H9 (cell line): ENCODE measurements around the gene AP1AR. TPM values are rescaled to one million over a fixed set of nuclear protein-coding genes. Genes with fewer than 3 reads are reported as not detected.

Experiments used
- DNase-seq: peaks from one replicate; pipeline ENCODE4 v3.0.0-alpha.2; 2017
- H2AFZ ChIP-seq: one replicate; pipeline ENCODE4 v1.6.1; 2013; ENCODE audit warnings: mild to moderate bottlenecking, low read length, control low read depth, moderate library complexity
- H2AK5ac ChIP-seq: 2 replicates; pipeline ENCODE4 v1.6.1; 2013; ENCODE audit warnings: low read length, control low read depth, mixed read lengths; ENCODE audit not compliant: insufficient read length
- H2BK120ac ChIP-seq: one replicate; pipeline ENCODE4 v1.6.1; 2013; ENCODE audit warnings: low read depth, mild to moderate bottlenecking, low read length, control low read depth, inconsistent platforms; ENCODE audit not compliant: poor library complexity, severe bottlenecking
- H2BK12ac ChIP-seq: 2 replicates; pipeline ENCODE4 v1.6.1; 2013; ENCODE audit warnings: low read length, control low read depth, mixed read lengths, low read depth; ENCODE audit not compliant: insufficient read length
- H2BK15ac ChIP-seq: 2 replicates; pipeline ENCODE4 v1.6.1; 2013; ENCODE audit warnings: low read depth, low read length, control low read depth
- H2BK20ac ChIP-seq: one replicate; pipeline ENCODE4 v1.6.1; 2013; ENCODE audit warnings: low read depth, mild to moderate bottlenecking, low read length, control low read depth, inconsistent platforms; ENCODE audit not compliant: poor library complexity, severe bottlenecking
- H2BK5ac ChIP-seq: 2 replicates; pipeline ENCODE4 v1.6.1; 2013; ENCODE audit warnings: low read length, control low read depth, mixed read lengths; ENCODE audit not compliant: insufficient read length
- H3K14ac ChIP-seq: 2 replicates; pipeline ENCODE4 v1.6.1; 2013; ENCODE audit warnings: low read length, control low read depth; ENCODE audit not compliant: insufficient read depth
- H3K18ac ChIP-seq: 2 replicates; pipeline ENCODE4 v1.6.1; 2013; ENCODE audit warnings: low read depth, mild to moderate bottlenecking, mixed read lengths, low read length, control low read depth; ENCODE audit not compliant: insufficient read length
- H3K23ac ChIP-seq: 2 replicates; pipeline ENCODE4 v1.6.1; 2013; ENCODE audit warnings: low read length, control low read depth, mixed read lengths, low read depth; ENCODE audit not compliant: insufficient read length
- H3K23me2 ChIP-seq: 2 replicates; pipeline ENCODE4 v1.6.1; 2013; ENCODE audit warnings: low read depth, mild to moderate bottlenecking, mixed read lengths, low read length, control low read depth; ENCODE audit not compliant: insufficient read length, poor library complexity, severe bottlenecking
- H3K27ac ChIP-seq: 2 replicates; pipeline ENCODE4 v1.5.1; 2013; ENCODE audit warnings: low read length, control low read depth, mixed read lengths, low read depth; ENCODE audit not compliant: insufficient read length
- H3K27me3 ChIP-seq: 2 replicates; pipeline ENCODE4 v1.6.1; 2013; ENCODE audit warnings: low read length, control low read depth, inconsistent platforms; ENCODE audit not compliant: insufficient read depth
- H3K4ac ChIP-seq: 2 replicates; pipeline ENCODE4 v1.6.1; 2013; ENCODE audit warnings: low read depth, mild to moderate bottlenecking, control low read depth, inconsistent platforms, low read length, moderate library complexity
- H3K4me1 ChIP-seq: 2 replicates; pipeline ENCODE4 v1.6.1; 2013; ENCODE audit warnings: low read length, control low read depth, inconsistent platforms; ENCODE audit not compliant: insufficient read depth
- H3K4me2 ChIP-seq: 2 replicates; pipeline ENCODE4 v1.6.1; 2013; ENCODE audit warnings: low read length, control low read depth, mixed read lengths; ENCODE audit not compliant: insufficient read length, insufficient read depth
- H3K56ac ChIP-seq: 2 replicates; pipeline ENCODE4 v1.6.1; 2013; ENCODE audit warnings: low read depth, mild to moderate bottlenecking, mixed read lengths, low read length, control low read depth; ENCODE audit not compliant: insufficient read length
- H3K79me1 ChIP-seq: 2 replicates; pipeline ENCODE4 v1.6.1; 2013; ENCODE audit warnings: low read depth, mild to moderate bottlenecking, moderate library complexity, low read length, control low read depth, inconsistent platforms; ENCODE audit not compliant: insufficient read depth, poor library complexity, severe bottlenecking
- H3K79me2 ChIP-seq: 2 replicates; pipeline ENCODE4 v1.6.1; 2013; ENCODE audit warnings: low read length, control low read depth, inconsistent platforms; ENCODE audit not compliant: insufficient read depth
- H3K9ac ChIP-seq: 2 replicates; pipeline ENCODE4 v1.6.1; 2013; ENCODE audit warnings: low read length, control low read depth, mixed read lengths; ENCODE audit not compliant: insufficient read length; ENCODE audit errors: extremely low read depth
- H3K9me3 ChIP-seq: one replicate; pipeline ENCODE4 v1.6.1; 2013; ENCODE audit warnings: low read depth, low read length, inconsistent platforms; ENCODE audit not compliant: control insufficient read depth
- H3T11ph ChIP-seq: one replicate; pipeline ENCODE4 v1.6.1; 2013; ENCODE audit warnings: mild to moderate bottlenecking, low read length, control low read depth, inconsistent platforms
- H4K20me1 ChIP-seq: one replicate; pipeline ENCODE4 v1.6.1; 2013; ENCODE audit not compliant: control insufficient read depth, insufficient read length, insufficient read depth
- H4K5ac ChIP-seq: 2 replicates; pipeline ENCODE4 v1.6.1; 2013; ENCODE audit warnings: low read depth, mild to moderate bottlenecking, mixed read lengths, low read length, control low read depth; ENCODE audit not compliant: insufficient read length
- H4K8ac ChIP-seq: replicated peaks from 2 replicates; pipeline ENCODE4 v1.6.1; 2013; ENCODE audit warnings: low read length, control low read depth, mixed read lengths, low read depth; ENCODE audit not compliant: insufficient read length
- H4K91ac ChIP-seq: 2 replicates; pipeline ENCODE4 v1.6.1; 2013; ENCODE audit warnings: low read depth, mild to moderate bottlenecking, moderate library complexity, mixed read lengths, low read length, control low read depth; ENCODE audit not compliant: insufficient read length
- H3K27ac Mint-ChIP-seq, 3 experiments: 2 replicates in 2 of 3; 3 replicates in 1 of 3; pipeline ENCODE4 v1.8.0; 2020 to 2021; ENCODE audit warnings: mixed read lengths in 3 of 3, mild to moderate bottlenecking in 1 of 3, moderate library complexity in 1 of 3
- H3K27me3 Mint-ChIP-seq: 2 replicates; pipeline ENCODE4 v1.8.0; 2021; ENCODE audit warnings: low read depth, mild to moderate bottlenecking, moderate library complexity, mixed read lengths
- H3K36me3 Mint-ChIP-seq, 3 experiments: 2 replicates in 2 of 3; 3 replicates in 1 of 3; pipeline ENCODE4 v1.8.0; 2020 to 2021; ENCODE audit warnings: low read depth in 3 of 3, mixed read lengths in 3 of 3; ENCODE audit not compliant: insufficient read depth in 1 of 3
- H3K4me1 Mint-ChIP-seq, 2 experiments: 2 replicates each; pipeline ENCODE4 v1.8.0; 2020; ENCODE audit warnings: mixed read lengths in 2 of 2
- H3K4me3 Mint-ChIP-seq, 2 experiments: 2 replicates in 1 of 2; 3 replicates in 1 of 2; pipeline ENCODE4 v1.8.0; 2020 to 2021; ENCODE audit warnings: mild to moderate bottlenecking in 2 of 2, mixed read lengths in 2 of 2, moderate library complexity in 1 of 2
- H3K9me3 Mint-ChIP-seq, 2 experiments: 2 replicates in 1 of 2; 3 replicates in 1 of 2; pipeline ENCODE4 v1.8.0; 2020; ENCODE audit warnings: mild to moderate bottlenecking in 2 of 2, mixed read lengths in 2 of 2, moderate library complexity in 1 of 2
- WGBS: extraction: QIAGEN DNeasy Blood & Tissue Kit; methylation state at CpG from one replicate; pipeline ENCODE4 v1.1.7; 2013; ENCODE audit warnings: missing lambda C conversion rate, low lambda C conversion rate, mixed read lengths; ENCODE audit not compliant: insufficient read length; ENCODE audit errors: extremely low coverage; 5-methylcytosine and 5-hydroxymethylcytosine counted together
- total RNA-seq: library from RNA; stranded (reverse); gene quantifications from 2 replicates; pipeline ENCODE4 v1.2.1, GENCODE V29; 2021
- TF ChIP-seq, protein P1 (sequence below): fragments of 200-600 bp; sonication (generic); conservative IDR thresholded peaks from 3 replicates; pipeline ENCODE4 v1.8.0; 2021; ENCODE audit warnings: antibody characterized with exemption, mild to moderate bottlenecking

The AP1AR gene
- total RNA-seq, 1 experiment from 2014 or later, result 24.2 TPM

DNA sequence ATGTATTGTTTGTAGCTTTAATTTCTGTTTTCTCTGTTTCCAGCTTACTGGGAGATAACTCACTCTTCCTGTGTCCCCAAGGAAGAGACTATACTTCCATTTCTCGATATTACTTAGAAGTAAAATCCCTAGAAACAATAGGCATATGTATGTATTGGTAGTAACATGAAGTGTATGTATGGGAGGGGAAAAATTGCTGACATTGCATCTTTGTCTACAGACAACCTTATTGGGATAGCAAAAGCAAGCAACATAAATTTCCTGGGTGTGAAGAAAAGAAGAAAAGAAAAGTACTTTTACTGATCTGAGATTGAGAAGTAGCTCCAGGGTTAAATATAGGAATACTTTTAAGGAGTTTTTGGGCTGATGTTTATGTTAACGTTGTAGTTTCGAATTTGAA is 15.4 kb downstream of the AP1AR start:
- no peak overlapping the region for H3K4ac ChIP-seq
- Mint-ChIP-seq H3K9me3 (no peaks in the 10 kb centered on the region), H3K4me3 (no peak overlapping the region; a peak in 1 of 5 replicates), H3K27ac (peak overlapping the region in 2 of 3 experiments; percentile 28 to 41; a peak in 4 of 7 replicates), H3K4me1 (peaks cover 22 to 25% of the 10 kb centered on the region in 2 experiments), H3K36me3 (no peaks in the 10 kb centered on the region), H3K27me3 (no peaks in the 10 kb centered on the region)
- no peak overlapping the region for H2BK120ac ChIP-seq
- no peak overlapping the region for H2AK5ac ChIP-seq
- DNase-seq, result no peak
- H3K4me2 ChIP-seq, result no peak overlapping the region
- no peak overlapping the region for H3K9ac ChIP-seq
- peaks cover 2% of the 10 kb centered on the region for H3K79me1 ChIP-seq
- TF ChIP-seq, protein P1, sequence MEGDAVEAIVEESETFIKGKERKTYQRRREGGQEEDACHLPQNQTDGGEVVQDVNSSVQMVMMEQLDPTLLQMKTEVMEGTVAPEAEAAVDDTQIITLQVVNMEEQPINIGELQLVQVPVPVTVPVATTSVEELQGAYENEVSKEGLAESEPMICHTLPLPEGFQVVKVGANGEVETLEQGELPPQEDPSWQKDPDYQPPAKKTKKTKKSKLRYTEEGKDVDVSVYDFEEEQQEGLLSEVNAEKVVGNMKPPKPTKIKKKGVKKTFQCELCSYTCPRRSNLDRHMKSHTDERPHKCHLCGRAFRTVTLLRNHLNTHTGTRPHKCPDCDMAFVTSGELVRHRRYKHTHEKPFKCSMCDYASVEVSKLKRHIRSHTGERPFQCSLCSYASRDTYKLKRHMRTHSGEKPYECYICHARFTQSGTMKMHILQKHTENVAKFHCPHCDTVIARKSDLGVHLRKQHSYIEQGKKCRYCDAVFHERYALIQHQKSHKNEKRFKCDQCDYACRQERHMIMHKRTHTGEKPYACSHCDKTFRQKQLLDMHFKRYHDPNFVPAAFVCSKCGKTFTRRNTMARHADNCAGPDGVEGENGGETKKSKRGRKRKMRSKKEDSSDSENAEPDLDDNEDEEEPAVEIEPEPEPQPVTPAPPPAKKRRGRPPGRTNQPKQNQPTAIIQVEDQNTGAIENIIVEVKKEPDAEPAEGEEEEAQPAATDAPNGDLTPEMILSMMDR, result no peak
- no peak overlapping the region for H4K91ac ChIP-seq
- H2BK12ac ChIP-seq, result no peak overlapping the region
- H2BK20ac ChIP-seq, result no peak overlapping the region
- no peak overlapping the region for H3K27ac ChIP-seq
- no peaks in the 10 kb centered on the region for H3K23me2 ChIP-seq
- H2AFZ ChIP-seq, result no peak overlapping the region
- H4K5ac ChIP-seq, result no peak overlapping the region
- no peak overlapping the region for H3K18ac ChIP-seq
- no peaks in the 10 kb centered on the region for H3K27me3 ChIP-seq
- no peak overlapping the region for H2BK5ac ChIP-seq
- no peak overlapping the region for H3K14ac ChIP-seq
- H3K79me2 ChIP-seq, result peaks cover 3% of the 10 kb centered on the region; the same call in 1 of the 2 replicates
- no peaks in the 10 kb centered on the region for H3K9me3 ChIP-seq
- H3K56ac ChIP-seq, result no peak overlapping the region
- WGBS, result no CpG with 5 or more reads among the region's 3 CpGs
- H3K23ac ChIP-seq, result no peak overlapping the region
- no peaks in the 10 kb centered on the region for H3K4me1 ChIP-seq
- H3T11ph ChIP-seq, result no peak overlapping the region
- H2BK15ac ChIP-seq, result no peak overlapping the region
- H4K20me1 ChIP-seq, result no peaks in the 10 kb centered on the region
- H4K8ac ChIP-seq, result no peak overlapping the region
